Tibial nerve (tissue), 4 donors: ENCODE data around the gene A3GALT2.

ENCODE experiments used
- EP300 ChIP-seq, 2 donors: sonication (generic); formaldehyde crosslinking; IDR thresholded peaks; one replicate each; pipeline ENCODE4 v1.6.1; 2017; ENCODE audit warnings: antibody characterized with exemption in 2 of 2, mild to moderate bottlenecking in 1 of 2
- POLR2A ChIP-seq, 2 donors: fragments of 450-650 bp; IDR thresholded peaks; one replicate each; pipeline ENCODE4 v1.6.1; 2017; ENCODE audit warnings: antibody characterized with exemption in 2 of 2, mild to moderate bottlenecking in 2 of 2, moderate library complexity in 2 of 2
- TF ChIP-seq, protein P1 (sequence below), 5 experiments: fragments of 200-600 bp in 3 of 5; fragments of 450-650 bp in 2 of 5; sonication (generic) in 3 of 5; IDR thresholded peaks; one replicate each; pipeline ENCODE4 v1.5.1; 2016 to 2019; ENCODE audit warnings: antibody characterized with exemption in 5 of 5, mild to moderate bottlenecking in 3 of 5, moderate library complexity in 2 of 5

DNA sequence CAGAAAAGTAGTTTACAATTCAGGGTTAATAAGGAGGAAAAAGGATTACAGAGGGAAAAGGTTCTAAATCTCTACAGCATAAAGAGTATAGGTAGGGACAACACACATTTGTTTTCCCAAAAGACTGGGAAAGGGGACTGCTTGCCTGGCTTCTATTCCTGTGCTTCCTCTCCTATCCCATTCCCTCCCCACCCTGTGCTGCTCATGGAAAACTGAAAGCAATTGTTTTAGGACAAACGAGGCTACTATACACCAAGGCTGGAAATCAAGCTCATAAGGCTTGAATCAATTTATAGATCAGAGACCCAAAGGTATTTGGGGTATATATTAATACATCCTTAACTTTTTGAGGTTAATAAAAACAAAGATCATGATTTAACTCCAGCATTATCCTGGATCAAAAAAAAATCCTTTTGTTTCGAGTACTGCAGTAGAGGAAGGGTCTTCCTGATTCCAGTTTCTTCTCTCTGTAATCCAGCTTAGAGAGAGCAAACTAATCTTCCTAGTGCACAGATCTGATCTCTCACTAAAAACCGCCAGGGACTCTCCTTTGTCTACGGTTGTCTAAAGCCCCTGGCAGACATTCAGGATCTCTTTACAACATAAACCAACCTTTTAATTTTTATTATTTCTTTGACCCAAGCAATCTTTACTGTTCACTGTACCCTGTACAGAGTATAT is 37.4 kb upstream of the A3GALT2 start:
- TF ChIP-seq EP300 (IDR thresholded peaks at IDR 0.05) (no peak), POLR2A (IDR thresholded peaks at IDR 0.05) (no peak)
- TF ChIP-seq, protein P1, sequence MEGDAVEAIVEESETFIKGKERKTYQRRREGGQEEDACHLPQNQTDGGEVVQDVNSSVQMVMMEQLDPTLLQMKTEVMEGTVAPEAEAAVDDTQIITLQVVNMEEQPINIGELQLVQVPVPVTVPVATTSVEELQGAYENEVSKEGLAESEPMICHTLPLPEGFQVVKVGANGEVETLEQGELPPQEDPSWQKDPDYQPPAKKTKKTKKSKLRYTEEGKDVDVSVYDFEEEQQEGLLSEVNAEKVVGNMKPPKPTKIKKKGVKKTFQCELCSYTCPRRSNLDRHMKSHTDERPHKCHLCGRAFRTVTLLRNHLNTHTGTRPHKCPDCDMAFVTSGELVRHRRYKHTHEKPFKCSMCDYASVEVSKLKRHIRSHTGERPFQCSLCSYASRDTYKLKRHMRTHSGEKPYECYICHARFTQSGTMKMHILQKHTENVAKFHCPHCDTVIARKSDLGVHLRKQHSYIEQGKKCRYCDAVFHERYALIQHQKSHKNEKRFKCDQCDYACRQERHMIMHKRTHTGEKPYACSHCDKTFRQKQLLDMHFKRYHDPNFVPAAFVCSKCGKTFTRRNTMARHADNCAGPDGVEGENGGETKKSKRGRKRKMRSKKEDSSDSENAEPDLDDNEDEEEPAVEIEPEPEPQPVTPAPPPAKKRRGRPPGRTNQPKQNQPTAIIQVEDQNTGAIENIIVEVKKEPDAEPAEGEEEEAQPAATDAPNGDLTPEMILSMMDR (IDR thresholded peaks at IDR 0.05) = no peak
